Left cardiac atrium (tissue), 4 donors: ENCODE results near the gene RNF175. TPM values are rescaled to one million over a fixed set of nuclear protein-coding genes. Genes with fewer than 3 reads are reported as not detected.
"Not testable (repeated sequence)": the region's sequence is repeated elsewhere in the genome, so short reads cannot be mapped to it uniquely, and the experiment has no call there.

Experiments
- ATAC-seq, 2 donors: fragments of 200-7000 bp; cut with Tn5 transposase; one replicate each; pipeline ENCODE4 v1.9.1; 2020; ENCODE audit warnings: mild to moderate bottlenecking in 2 of 2, moderate library complexity in 2 of 2
- DNase-seq: peaks from one replicate; pipeline ENCODE4 v3.0.0-alpha.2; 2020
- intact Hi-C, 2 donors: fragments of 100-400 bp; cut with DNase I; formaldehyde crosslinking; loops; one replicate each; pipeline versions ENCODE4 v1.14.1 to v1.15.1; 2022 to 2023
- total RNA-seq, 2 donors: library from RNA; stranded (reverse); fragmentation: NEBNext Ultra II Directional; extraction: Animal tissue kit (Norgen Biotek cat#: 25700); gene quantifications; one replicate each; pipeline ENCODE4 v1.2.1, GENCODE V29; 2021
- donor health status: DM: no; HTN: yes; CAD: no.
- donor health status: DM: no; HTN: yes; CAD: no; lungs with severe emphysema.
- donor health status: DM: yes; HTN: yes; CAD: no.
- donor health status: Dilated cardiomyopathy.

Gene RNF175
- total RNA-seq, 2 donors from 2014 or later, result 5.9 to 7.7 TPM

GRCh38 chr4:153713866-153714646 lies 45.8 kb downstream of the RNF175 start:
- intact Hi-C loops, result no loop called here
- DNase-seq (no peak), ATAC-seq (peak in 1 of 2 donors; percentile 85)

- ATAC-seq (no peak), DNase-seq (no peak)
- intact Hi-C loops, result no loop called here
These were observed 49.1 kb downstream of the RNF175 start for GRCh38 chr4:153710681-153711080.

GRCh38 chr4:153706519-153706918 lies 53.3 kb downstream of the RNF175 start:
- intact Hi-C loops, result no loop called here
- DNase-seq (no peak), ATAC-seq (no peak)

GRCh38 chr4:153705743-153706468 lies 53.9 kb downstream of the RNF175 start:
- DNase-seq, result no peak
- intact Hi-C loops, result no loop called here

GRCh38 chr4:153704522-153704921 lies 55.3 kb downstream of the RNF175 start:
- intact Hi-C loops, result no loop called here
- ATAC-seq, result no peak
- DNase-seq, result no peak

More at GRCh38 chr4:153705743-153706468, 53.9 kb downstream of the RNF175 start:
- ATAC-seq, result no peak

GRCh38 chr4:153684971-153685371 lies 74.9 kb downstream of the RNF175 start:
- intact Hi-C loops, result no loop called here
- no peak for DNase-seq
- no peak for ATAC-seq

- DNase-seq (peak; percentile 72), ATAC-seq (peak; percentile 90 to 95)
- intact Hi-C loops, result no loop called here
These were observed 75.4 kb downstream of the RNF175 start, which contains the start of gene TLR2 for GRCh38 chr4:153684182-153684970. TSS of gene TLR2 (plus strand) at chr4:153684280. CDS start at chr4:153702908, 18,628 bp downstream.

- DNase-seq (no peak), ATAC-seq (no peak)
- intact Hi-C loops, result no loop called here
These were observed 76.1 kb downstream of the RNF175 start for GRCh38 chr4:153683763-153684181.

GRCh38 chr4:153679486-153679885 lies 80.3 kb downstream of the RNF175 start:
- intact Hi-C loops, result no loop called here
- DNase-seq (peak; percentile 37), ATAC-seq (no peak)

GRCh38 chr4:153676984-153677383 lies 82.8 kb downstream of the RNF175 start:
- ATAC-seq (peak in 1 of 2 donors; percentile 95), DNase-seq (no peak)
- intact Hi-C loops, result no loop called here

- intact Hi-C loops, result no loop called here
- ATAC-seq, result no peak
- no peak for DNase-seq
These were observed 83.3 kb downstream of the RNF175 start for GRCh38 chr4:153676486-153676885.

- no peak for DNase-seq
- intact Hi-C loops, result no loop called here
- no peak for ATAC-seq
These were observed 90.0 kb downstream of the RNF175 start for GRCh38 chr4:153669838-153670237.

- intact Hi-C loops, result no loop called here
- DNase-seq (no peak), ATAC-seq (peak in 1 of 2 donors; percentile 31)
These were observed 91.2 kb downstream of the RNF175 start for GRCh38 chr4:153668647-153669046.

GRCh38 chr4:153666505-153666904 lies 93.3 kb downstream of the RNF175 start:
- ATAC-seq, result not testable (repeated sequence)

GRCh38 chr4:153663667-153664066 lies 96.2 kb downstream of the RNF175 start:
- ATAC-seq, result no peak
- intact Hi-C loops, result no loop called here

More at GRCh38 chr4:153666505-153666904, 93.3 kb downstream of the RNF175 start:
- DNase-seq, intact Hi-C loops: not testable (repeated sequence)

GRCh38 chr4:153661908-153662307 lies 97.9 kb downstream of the RNF175 start:
- intact Hi-C loops, result no loop called here
- ATAC-seq, result no peak

More at GRCh38 chr4:153663667-153664066, 96.2 kb downstream of the RNF175 start:
- no peak for DNase-seq

GRCh38 chr4:153661215-153661822 lies 98.5 kb downstream of the RNF175 start:
- ATAC-seq, result peak; percentile 38 to 67
- no peak for DNase-seq
- intact Hi-C loops, result no loop called here

More at GRCh38 chr4:153661908-153662307, 97.9 kb downstream of the RNF175 start:
- no peak for DNase-seq
